GM19438 (cell line): ENCODE measurements around the gene COL4A2.
"Not testable (repeated sequence)": the region's sequence is repeated elsewhere in the genome, so short reads cannot be mapped to it uniquely, and the experiment has no call there.

ENCODE experiments used
- ATAC-seq: cut with Tn5 transposase; IDR thresholded peaks from one replicate; pipeline ENCODE4 v1.9.1; 2021; ENCODE audit warnings: low read depth; ENCODE audit not compliant: unreplicated experiment

COL4A2 gene

DNA sequence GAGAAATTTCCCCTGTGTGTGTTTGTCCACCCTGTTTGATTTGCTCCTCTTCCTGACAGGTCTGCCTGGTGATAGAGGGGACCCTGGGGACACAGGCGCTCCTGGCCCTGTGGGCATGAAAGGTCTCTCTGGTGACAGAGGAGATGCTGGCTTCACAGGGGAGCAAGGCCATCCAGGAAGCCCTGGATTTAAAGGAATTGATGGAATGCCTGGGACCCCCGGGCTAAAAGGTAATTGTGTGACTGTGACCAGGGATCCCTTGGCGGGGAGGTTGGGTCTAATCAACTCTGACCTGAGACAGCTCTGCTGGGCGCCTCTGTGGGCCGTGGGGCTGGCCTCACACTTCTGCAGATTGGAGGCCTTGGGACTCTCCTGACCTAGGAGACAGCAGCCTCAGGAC, 173.1 kb downstream of the COL4A2 start:
- ATAC-seq: no peak

DNA sequence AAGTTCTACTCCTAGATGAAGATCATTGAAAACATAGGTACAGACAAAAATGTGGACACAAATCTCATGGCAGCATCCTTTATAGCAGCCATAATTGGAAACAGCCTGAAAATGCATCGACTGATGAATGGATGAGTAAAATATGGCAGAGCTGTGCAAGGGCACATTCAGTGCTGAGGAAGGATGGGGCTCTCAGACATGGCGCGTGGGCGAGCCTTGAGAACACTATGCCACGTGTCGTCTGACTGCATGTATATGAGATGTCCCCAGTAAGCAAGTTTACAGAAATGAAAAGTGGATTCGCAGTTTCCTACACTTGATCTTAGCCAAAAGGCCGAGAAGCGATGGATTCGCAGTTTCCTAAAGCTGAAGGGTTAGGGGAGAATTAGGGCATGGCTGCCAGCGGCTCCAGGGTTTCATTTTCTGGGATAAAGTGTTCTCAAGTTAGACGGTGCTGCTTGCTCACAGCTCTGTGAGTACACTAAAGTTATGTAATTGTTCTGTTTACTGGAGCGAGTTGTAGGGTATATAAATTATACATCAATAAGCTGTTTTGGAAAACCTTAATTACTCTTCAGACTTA, 176.4 kb downstream of the COL4A2 start:
- no peak for ATAC-seq

DNA sequence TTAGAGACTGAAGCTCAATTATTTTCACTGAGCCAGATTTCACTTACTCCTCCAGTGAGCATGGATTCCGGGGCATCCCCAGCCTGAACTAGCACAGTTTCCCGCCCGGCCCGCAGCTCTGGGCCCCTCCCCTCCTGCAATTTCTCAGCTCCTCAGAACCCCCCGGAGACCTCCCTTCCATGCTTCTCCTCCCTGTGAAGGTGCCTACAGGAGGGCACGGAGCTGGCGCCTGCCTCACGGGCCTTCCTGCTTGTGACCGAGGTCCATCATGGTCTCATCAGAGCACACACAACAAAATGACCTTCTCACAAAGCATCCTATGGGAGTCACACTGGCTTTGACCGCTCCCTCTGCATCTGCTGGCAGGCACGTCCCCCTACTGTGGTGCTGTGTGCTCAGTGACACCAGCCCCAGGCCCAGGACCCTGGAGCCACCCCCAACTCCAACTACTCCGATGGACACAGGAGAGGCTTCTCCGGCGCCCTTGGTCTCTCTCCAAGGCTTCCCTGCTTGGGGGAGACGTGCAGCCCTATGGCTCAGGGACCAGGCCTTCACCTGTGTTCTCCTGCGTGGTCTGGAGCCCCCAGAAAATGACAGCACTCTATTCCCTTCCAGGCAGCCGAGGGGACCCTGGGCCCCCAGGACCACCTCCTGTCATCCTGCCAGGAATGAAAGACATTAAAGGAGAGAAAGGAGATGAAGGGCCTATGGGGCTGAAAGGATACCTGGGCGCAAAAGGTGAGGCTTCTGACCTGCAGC, 177.4 kb downstream of the COL4A2 start:
- ATAC-seq: no peak

DNA sequence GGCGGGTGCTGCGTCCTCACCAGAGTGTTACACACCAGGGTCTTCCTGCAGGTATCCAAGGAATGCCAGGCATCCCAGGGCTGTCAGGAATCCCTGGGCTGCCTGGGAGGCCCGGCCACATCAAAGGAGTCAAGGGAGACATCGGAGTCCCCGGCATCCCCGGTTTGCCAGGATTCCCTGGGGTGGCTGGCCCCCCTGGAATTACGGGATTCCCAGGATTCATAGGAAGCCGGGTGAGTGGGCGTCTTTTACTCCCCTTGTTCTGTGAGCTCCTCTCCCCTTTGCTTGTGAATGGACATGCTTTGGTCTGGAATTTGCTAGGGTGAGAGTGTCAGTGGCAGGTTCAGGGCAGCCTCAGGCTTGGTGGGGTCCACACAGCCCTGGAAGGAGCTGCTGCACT, 178.5 kb downstream of the COL4A2 start:
- no peak for ATAC-seq

DNA sequence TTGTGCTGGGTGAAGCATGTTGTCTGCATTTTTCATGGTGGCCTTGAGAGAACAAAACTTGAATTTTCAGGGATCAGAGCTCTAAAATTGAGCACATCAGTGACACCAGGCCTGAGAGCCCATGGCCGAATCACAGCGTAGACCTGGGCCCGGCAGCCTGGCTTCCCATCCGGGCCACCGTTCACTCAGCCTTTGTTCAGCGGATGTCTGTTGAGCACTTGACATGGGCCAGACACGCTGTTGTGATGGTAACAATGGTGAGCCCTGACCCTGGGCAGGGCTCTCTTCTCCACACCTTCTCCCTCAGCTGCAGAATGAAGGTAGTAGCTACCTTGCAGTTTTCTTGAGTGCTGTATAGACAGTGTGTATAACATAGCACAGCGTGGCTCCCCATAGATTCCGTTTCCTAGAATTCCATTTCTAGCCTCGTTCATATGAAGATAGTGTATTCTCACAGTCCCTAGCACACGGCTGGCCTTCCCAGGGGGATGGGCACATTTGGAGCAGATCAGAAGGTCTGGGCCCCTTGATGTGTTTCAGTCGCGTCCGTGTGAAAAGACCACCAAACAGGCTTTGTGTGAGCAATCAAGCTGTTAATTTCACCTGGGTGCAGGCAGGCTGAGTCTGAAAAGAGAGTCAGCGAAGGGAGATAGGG, 179.1 kb downstream of the COL4A2 start:
- ATAC-seq: no peak

DNA sequence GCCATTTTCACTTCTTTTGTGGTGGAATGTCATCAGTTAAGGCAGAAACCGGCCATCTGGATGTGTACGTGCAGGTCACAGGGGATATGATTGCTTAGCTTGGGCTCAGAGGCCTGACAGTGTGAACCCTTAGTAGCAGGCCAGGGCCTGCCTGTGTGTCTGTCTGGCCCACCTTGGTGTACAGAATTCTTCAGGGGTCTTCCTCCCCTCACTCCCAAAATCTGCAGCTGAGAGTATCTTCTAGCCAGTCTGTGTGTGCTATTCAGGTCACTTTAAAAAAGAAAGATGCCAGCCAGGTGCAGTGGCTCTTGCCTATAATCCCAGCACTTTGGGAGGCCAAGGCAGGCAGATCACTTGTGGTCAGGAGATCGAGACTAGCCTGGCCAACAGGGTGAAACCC, 179.8 kb downstream of the COL4A2 start:
- ATAC-seq: not testable (repeated sequence)

DNA sequence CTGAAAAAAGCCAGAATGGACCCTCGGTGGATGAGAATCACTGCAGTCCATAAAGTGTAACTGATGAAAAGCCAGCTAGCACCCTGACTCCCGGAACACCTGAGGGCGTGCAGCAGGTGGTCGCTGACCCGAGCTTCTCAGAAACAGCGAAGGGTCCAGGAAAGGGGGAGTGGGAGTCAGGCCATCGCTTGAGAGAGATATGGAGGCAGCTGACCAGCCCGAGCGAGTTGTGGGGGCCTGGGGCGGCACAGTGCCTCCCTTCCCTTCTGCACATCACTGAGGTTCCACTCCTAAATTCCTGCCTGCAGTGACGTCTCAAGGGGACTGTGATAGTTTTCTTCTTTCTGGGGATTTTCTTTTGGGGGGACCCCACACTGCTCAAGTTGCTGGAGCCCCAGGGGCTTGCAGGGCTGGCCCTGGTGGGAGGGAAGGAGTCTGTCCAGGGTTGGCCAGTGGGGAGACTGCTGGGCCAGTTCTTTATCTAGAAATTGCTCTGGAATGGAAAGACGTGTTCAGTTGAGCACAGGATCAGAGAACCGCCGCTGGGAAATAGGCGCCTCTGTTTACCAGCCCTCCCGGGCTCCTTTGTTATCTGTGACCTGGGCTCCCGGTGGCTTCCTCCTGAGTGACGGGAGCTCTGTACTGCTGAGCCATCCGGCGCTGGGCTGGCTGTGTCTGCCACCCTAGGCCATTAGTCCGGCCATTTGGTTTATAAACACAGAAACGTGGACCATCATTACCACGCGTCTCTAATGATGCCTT, 183.1 kb downstream of the COL4A2 start:
- ATAC-seq: no peak

DNA sequence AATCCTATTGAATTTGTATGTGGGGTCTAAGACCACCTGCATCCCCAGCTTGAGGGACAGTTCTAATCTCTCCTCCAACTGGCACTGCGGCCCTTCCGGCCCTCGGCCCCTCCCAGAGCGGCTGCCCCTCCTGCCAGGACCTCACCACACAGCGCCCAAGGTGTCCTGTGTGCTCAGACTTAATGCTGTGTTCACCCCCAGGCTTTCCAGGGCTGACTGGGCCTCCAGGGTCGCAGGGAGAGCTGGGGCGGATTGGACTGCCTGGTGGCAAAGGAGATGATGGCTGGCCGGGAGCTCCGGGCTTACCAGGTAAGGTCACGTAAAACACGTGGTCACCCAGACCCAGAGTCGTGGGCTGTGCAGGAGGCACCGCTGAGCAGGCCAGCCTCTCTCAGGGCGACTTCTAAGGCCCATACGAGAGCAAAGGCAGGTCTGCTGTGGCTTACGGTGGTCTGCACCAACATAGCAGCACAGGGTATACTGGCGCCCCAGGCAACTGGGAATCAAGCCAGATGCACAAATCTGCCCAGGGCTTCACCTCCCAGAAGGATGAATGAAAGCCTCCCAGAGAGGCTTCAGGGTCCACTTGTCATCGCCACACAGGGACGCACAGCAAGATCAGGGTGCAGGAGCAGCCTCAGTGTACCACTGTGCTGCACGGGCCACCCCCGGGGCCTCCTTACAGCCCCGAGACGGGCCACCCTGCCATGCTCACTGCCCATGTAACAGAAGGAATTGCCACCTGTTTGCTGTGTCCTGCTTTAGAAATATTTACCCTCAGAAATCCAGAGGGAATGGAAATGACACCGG, 185.0 kb downstream of the COL4A2 start:
- no peak for ATAC-seq

DNA sequence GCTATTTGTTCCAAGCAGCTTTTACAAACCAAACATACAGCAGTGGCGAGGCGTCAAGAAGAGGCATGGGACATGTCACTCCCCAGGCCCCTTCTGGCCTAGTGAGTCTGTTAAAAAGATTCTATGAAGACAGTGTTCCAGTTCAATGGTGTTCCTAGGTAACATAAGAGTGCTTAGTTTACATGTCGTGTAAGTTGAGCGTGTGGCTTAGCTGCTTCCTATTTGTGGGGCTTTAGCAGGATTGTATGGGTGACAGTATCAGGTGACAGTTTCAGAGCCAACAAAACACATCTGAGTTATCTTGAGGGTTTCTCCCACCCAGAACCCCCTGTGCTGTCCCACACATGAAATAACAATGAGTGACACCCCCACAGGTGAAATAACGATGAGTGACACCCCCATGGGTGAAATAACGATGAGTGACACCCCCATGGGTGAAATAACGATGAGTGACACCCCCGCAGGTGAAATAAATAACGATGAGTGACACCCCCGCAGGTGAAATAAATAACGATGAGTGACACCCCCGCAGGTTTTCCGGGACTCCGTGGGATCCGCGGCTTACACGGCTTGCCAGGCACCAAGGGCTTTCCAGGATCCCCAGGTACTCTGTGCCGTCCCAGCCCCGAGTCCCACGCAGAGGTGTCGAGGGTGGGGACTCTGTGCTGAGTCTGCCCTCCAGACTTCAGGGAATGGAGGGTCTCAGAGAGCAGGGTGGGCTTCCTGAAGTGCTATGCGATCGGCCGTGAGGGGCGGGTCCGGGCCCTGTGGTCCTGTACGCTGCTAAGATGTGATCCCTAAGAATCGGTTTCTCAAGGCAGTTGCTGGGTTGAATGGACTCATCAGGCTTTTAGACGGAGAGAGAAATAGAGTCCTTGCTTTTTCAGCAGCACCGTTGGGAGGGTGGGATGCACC, 185.9 kb downstream of the COL4A2 start:
- no peak for ATAC-seq

DNA sequence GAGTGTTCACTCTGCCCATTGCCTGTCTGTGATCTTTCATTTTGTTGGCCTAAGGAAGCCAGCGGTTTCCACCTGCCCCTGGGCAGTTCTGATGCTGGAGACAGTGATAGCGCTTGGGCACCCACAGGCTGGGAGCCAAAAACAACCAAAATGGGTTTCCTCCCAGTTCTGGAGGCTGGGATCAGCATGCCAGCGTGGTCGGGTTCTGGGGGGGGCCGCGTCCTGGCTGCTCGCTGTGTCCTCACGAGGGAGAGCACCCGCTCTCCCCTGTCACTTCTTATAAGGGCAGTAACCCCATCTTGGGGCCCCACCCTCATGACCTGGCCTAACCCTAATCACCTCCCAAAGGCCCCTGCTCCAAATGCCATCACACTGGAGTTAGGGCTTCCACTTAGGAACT, 186.5 kb downstream of the COL4A2 start:
- no peak for ATAC-seq

DNA sequence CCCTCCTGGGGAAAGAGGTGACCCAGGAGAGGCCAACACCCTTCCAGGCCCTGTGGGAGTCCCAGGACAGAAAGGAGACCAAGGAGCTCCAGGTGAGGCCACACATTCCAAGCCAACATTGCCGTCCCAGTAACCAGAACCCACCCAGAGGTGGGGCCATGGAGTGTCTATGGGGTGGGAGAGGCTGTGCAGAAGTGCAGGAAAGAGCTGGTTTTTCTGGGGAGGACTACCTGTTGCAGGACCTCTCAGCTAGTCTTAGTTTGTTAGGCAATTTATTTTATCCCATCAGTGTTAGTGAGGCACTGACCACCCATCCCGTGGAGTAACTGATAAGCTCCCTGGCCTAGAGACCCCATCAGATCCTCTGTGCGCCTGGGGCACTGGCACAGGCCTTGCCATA, 188.3 kb downstream of the COL4A2 start:
- no peak for ATAC-seq

DNA sequence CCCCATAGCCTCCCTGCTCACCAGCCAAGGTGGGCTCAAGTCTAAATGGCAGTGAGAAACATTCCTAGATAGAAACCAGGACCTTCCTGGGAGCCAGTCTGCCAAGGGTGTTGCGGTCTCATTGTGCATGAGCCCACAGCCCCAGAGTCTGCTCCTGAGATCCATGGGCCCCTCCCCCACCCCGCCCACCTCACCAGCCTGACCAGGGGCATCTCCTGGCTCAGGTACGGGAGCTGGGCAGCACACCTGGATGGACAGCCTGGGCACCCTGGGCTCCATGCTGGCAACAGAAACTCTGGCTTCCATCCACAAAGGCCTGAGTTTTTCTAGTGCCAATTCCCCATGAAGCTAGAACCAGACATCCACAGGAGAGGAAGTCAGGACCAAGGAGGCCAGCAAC, 188.8 kb downstream of the COL4A2 start:
- ATAC-seq: no peak

DNA sequence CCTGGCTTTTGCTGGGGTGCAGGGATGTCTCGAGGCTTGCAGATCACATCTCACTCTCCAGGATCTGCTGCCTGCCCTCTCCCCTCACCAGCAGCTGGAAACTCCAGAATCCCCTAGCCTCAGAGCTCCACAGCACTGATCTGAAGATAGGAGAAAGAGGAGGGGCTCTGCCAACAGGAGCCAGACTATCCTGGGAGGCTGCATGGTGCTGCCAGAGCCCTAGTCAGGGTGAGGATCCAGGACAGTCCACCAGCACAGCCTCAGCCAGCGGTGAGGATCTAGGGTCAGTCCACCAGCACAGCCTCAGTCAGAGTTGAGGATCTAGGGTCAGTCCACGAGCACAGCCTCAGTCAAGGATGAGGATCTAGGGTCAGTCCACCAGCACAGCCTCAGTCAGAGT, 189.2 kb downstream of the COL4A2 start:
- no peak for ATAC-seq

DNA sequence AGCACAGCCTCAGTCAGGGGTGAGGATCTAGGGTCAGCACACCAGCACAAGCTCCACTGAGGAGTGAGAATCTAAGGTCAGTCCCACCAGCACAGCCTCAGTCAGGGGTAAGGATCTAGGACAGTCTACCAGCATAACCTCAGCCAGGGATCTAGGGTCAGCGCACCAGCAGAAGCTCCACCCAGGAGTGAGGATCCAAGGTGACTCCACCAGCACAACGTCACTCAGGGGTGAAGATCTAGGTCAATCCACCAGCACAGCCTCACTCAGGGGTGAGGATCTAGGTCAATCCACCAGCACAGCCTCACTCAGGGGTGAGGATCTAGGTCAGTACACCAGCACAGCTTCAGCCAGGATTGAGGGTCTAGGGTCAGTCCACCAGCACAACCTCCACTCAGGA, 189.9 kb downstream of the COL4A2 start:
- ATAC-seq: no peak

DNA sequence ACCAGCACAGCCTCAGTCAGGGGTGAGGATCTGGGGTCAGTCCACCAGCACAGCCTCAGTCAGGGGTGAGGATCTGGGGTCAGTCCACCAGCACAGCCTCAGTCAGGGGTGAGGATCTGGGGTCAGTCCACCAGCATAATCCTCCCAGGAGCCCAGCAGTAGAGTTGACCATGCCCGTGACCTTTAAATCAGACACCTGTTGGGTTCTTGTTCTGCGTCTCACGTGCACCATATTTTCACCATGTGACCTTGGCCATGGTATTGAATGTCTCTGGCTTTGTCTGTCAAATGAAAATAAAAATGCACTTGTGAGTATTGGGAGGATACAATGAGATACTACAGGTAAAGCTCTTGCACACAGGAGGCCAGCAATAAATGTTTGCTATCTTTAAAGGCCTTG, 190.8 kb downstream of the COL4A2 start:
- ATAC-seq: not testable (repeated sequence)

DNA sequence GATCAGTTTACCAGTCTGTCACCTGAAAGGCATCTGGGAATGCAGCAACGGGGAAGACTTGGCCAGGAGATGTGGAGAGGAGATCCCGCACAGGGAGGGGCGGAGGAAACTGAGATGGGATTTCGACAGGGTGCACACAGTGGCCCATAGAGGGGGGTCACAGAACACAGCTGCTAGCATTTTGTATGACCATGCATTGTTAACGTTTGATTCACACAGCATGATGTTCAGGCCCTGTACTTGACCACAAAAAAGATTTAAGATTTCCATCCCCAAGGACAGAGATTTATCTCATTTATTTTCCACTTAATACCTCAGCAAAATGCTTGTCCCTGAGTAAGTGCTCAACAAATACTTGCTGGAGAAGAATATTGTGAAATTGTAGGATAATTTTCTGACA, 191.2 kb downstream of the COL4A2 start:
- no peak for ATAC-seq

DNA sequence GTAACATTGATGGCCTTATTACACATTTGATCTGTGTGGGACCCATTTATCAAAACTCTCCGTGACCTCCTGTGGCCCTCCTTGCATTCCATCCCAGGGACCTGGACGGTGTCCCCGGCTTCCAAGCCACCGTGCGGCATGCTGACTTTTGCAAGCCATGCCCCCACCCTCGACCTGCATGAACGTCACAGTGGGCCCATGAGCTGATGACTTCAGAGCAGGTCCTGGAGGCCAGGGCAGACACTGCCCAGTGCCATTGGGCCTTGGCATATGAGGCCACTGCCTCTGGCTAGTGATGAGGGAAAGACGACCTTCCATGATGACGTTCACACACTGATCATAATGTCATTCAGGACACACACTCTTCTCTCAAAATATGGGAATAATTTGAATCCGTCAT, 191.7 kb downstream of the COL4A2 start:
- ATAC-seq: no peak

DNA sequence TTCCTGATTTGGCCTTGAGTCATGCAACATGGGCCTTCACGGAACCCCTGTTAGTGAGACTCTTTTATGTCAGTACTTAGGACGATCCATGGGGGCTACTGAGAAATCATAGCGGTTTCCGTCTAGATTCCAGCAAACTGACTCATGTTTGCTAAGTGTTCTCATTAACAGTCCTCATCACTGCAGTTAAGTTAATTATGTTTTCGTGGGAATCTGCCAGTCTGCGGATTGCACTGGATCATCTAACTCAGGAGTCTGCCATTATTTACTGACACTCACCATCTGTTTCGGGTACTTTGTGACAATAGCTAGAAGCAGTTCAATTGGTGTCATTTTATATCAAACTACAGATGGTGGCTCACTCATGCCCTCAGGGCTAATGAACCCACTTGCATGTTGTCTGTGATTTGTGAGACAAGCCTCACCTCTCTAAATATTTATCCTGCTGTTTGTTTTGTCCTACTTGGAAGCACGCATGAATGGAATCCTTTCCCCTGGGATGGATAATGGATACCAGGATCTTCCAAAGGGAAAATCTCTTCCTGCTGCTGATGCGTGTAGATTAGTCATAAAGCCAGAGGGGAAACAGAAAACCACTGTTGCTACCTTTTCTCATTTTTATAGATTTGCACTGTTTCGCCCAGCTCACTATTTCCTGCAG, 192.7 kb downstream of the COL4A2 start:
- no peak for ATAC-seq

DNA sequence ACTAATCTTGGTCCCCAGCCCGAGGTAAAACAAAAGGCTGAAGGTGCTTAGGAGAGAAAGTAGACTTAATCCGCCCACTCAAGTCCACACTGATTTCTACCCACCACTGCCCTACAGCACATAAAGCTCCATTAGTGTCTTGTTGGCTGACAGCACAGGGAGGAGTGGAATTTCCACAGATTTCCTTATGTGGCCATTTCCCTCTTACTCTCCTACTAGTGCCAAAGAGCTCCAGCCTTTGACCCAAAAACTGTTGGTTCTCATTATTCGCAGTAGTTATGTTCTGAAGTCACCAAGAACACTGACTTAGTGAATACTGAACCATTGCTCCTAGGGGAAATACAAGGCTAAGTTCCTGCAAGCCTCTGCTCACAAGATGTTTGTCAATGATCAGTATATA, 193.3 kb downstream of the COL4A2 start:
- ATAC-seq: no peak
